GM21717 (cell line): ENCODE data around the gene VAMP8.
"Not testable (repeated sequence)": the region's sequence is repeated elsewhere in the genome, so short reads cannot be mapped to it uniquely, and the experiment has no call there.

ENCODE experiments used
- ATAC-seq: cut with Tn5 transposase; IDR thresholded peaks from one replicate; pipeline ENCODE4 v1.9.1; 2021; ENCODE audit warnings: mild to moderate bottlenecking, moderate library complexity; ENCODE audit not compliant: unreplicated experiment

VAMP8 gene

GRCh38 chr2:85577386-85578242, at the start of gene VAMP8:
TSS of gene VAMP8 (plus strand) at chr2:85577586. CDS start at chr2:85577647, 61 bp downstream.
- ATAC-seq = peak; percentile 76

- ATAC-seq = no peak
These were observed 49.6 kb upstream of the VAMP8 start for GRCh38 chr2:85527787-85528186.

- no peak for ATAC-seq
These were observed 49.0 kb upstream of the VAMP8 start for GRCh38 chr2:85528355-85528754.

- no peak for ATAC-seq
These were observed 47.6 kb upstream of the VAMP8 start for GRCh38 chr2:85529809-85530208.

GRCh38 chr2:85531589-85531988, 45.8 kb upstream of the VAMP8 start:
- ATAC-seq = no peak

GRCh38 chr2:85534099-85534498, 43.3 kb upstream of the VAMP8 start:
- no peak for ATAC-seq

- ATAC-seq = no peak
These were observed 42.5 kb upstream of the VAMP8 start for GRCh38 chr2:85534881-85535280.

- no peak for ATAC-seq
These were observed 40.9 kb upstream of the VAMP8 start for GRCh38 chr2:85536479-85536878.

GRCh38 chr2:85537600-85538506, 39.5 kb upstream of the VAMP8 start:
- ATAC-seq = no peak

GRCh38 chr2:85538507-85539360, 38.7 kb upstream of the VAMP8 start, which contains the start of gene MAT2A:
TSS of gene MAT2A (plus strand) at chr2:85539168. CDS start at chr2:85539288, 120 bp downstream.
- peak; percentile 71 for ATAC-seq

- ATAC-seq = peak; percentile 35
These were observed 37.8 kb upstream of the VAMP8 start for GRCh38 chr2:85539361-85540132.

GRCh38 chr2:85540133-85540648, 37.2 kb upstream of the VAMP8 start:
- no peak for ATAC-seq

- ATAC-seq = no peak
These were observed 36.1 kb upstream of the VAMP8 start for GRCh38 chr2:85541262-85541661.

- no peak for ATAC-seq
These were observed 35.5 kb upstream of the VAMP8 start for GRCh38 chr2:85541753-85542457.

GRCh38 chr2:85542777-85543176, 34.6 kb upstream of the VAMP8 start:
- no peak for ATAC-seq

- ATAC-seq = not testable (repeated sequence)
These were observed 33.1 kb upstream of the VAMP8 start for GRCh38 chr2:85544254-85544691.

- not testable (repeated sequence) for ATAC-seq
These were observed 32.2 kb upstream of the VAMP8 start for GRCh38 chr2:85544915-85545779.

GRCh38 chr2:85545780-85546240, 31.6 kb upstream of the VAMP8 start:
- ATAC-seq = no peak
